A673 (cell line): ENCODE measurements around the gene PATE4. TPM values are rescaled to one million over a fixed set of nuclear protein-coding genes. Genes with fewer than 3 reads are reported as not detected.

Source experiments
- BruUV-seq: library from RNA; stranded (reverse); fragments of 400-500 nt; replicated peaks from 2 replicates; lab custom pipeline; 2021; lab: Mats Ljungman, UMichigan
- CTCF ChIA-PET: fragments of 300-600 bp; sonication (Branson Sonifier 250); formaldehyde crosslinking; loops from one replicate; lab custom pipeline; 2022; ENCODE audit warnings: antibody characterized with exemption; lab: Charles Lee
- POLR2A ChIA-PET: fragments of 300-600 bp; sonication (Branson Sonifier 250); formaldehyde crosslinking; loops from one replicate; lab custom pipeline; 2022; ENCODE audit warnings: antibody characterized with exemption; ENCODE audit not compliant: low non-redundant PET; lab: Charles Lee
- DNase-seq: peaks from one replicate; pipeline ENCODE4 v3.0.0-alpha.2; 2015; ENCODE audit warnings: low spot score
- H3K27ac ChIP-seq: fragments of 200-600 bp; sonication (generic); 2 replicates; pipeline ENCODE4 v1.5.1; 2016; ENCODE audit warnings: mixed run types, low read depth, mild to moderate bottlenecking, mixed read lengths, antibody characterized with exemption, low read length; ENCODE audit not compliant: poor library complexity, severe bottlenecking
- H3K27me3 ChIP-seq: fragments of 200-600 bp; sonication (generic); replicated peaks from 2 replicates; pipeline ENCODE4 v1.6.1; 2017; ENCODE audit warnings: mixed run types, low read depth, mild to moderate bottlenecking, mixed read lengths, antibody characterized with exemption, low read length; ENCODE audit not compliant: insufficient read depth, poor library complexity
- H3K36me3 ChIP-seq: fragments of 200-600 bp; sonication (generic); 2 replicates; pipeline ENCODE4 v1.6.1; 2016; ENCODE audit warnings: mixed run types, mild to moderate bottlenecking, mixed read lengths, antibody characterized with exemption, low read length; ENCODE audit not compliant: insufficient read depth, poor library complexity, severe bottlenecking
- H3K4me1 ChIP-seq: fragments of 200-600 bp; sonication (generic); 2 replicates; pipeline ENCODE4 v1.6.1; 2017; ENCODE audit warnings: mixed run types, mild to moderate bottlenecking, mixed read lengths, antibody characterized with exemption, low read length; ENCODE audit not compliant: insufficient read depth, poor library complexity, severe bottlenecking
- H3K4me3 ChIP-seq: fragments of 200-600 bp; sonication (generic); 2 replicates; pipeline ENCODE4 v1.5.1; 2016; ENCODE audit warnings: low read depth, mixed run types, mild to moderate bottlenecking, mixed read lengths, low read length; ENCODE audit not compliant: poor library complexity, severe bottlenecking
- H3K9me3 ChIP-seq: fragments of 200-600 bp; sonication (generic); 2 replicates; pipeline ENCODE4 v1.6.1; 2016; ENCODE audit warnings: mixed run types, low read depth, mild to moderate bottlenecking, mixed read lengths, antibody characterized with exemption, low read length; ENCODE audit not compliant: poor library complexity, severe bottlenecking
- CTCF ChIP-seq: fragments of 300-800, 200-600 bp; sonication (generic); conservative IDR thresholded peaks from 2 replicates; pipeline ENCODE4 v1.5.1; 2017; ENCODE audit warnings: low read depth, mild to moderate bottlenecking, antibody characterized with exemption, low read length, moderate library complexity, mixed read lengths
- EZH2 ChIP-seq: fragments of 200-600 bp; sonication (generic); IDR thresholded peaks from 2 replicates; pipeline ENCODE4 v1.6.1; 2017; ENCODE audit warnings: borderline replicate concordance, low read depth, mild to moderate bottlenecking, mixed read lengths, antibody characterized with exemption, low read length; ENCODE audit not compliant: poor library complexity, severe bottlenecking
- intact Hi-C: fragments of 100-400 bp; cut with micrococcal nuclease; formaldehyde crosslinking; loops from one replicate; pipeline ENCODE4 v1.10.0; 2022; ENCODE audit not compliant: unreplicated experiment
- total RNA-seq: library from RNA; stranded (reverse); gene quantifications from 2 replicates; pipeline ENCODE4 v1.2.3, GENCODE V29; 2021

Gene PATE4
- total RNA-seq, 1 experiment from 2014 or later, result not detected

- ChIA-PET CTCF (no interaction called here), POLR2A (no interaction called here)
- Histone ChIP-seq H3K4me1 (no peaks in the 10 kb centered on the region), H3K9me3 (no peaks in the 10 kb centered on the region), H3K4me3 (no peak overlapping the region), H3K36me3 (no peaks in the 10 kb centered on the region), H3K27ac (no peak overlapping the region), H3K27me3 (no peaks in the 10 kb centered on the region)
- intact Hi-C loops, result no loop called here
- no peak for DNase-seq
- no TSS peak for BruUV-seq
- TF ChIP-seq CTCF (no peak), EZH2 (no peak)
Observed at GRCh38 chr11:125869521-125869920, 36.4 kb downstream of the PATE4 start.

- ChIA-PET CTCF (interaction anchor here (0.7 kb wide), 2 partner anchors 134 to 1676 kb away, joined by 6 read pairs; no protein-coding TSS in a partner anchor), POLR2A (no interaction called here)
Observed at GRCh38 chr11:125871391-125872137, 38.4 kb downstream of the PATE4 start.

GRCh38 chr11:125872138-125872491 is 39.0 kb downstream of the PATE4 start:
- BruUV-seq, result no TSS peak
- Histone ChIP-seq H3K9me3 (no peaks in the 10 kb centered on the region), H3K27ac (no peak overlapping the region), H3K4me3 (no peak overlapping the region), H3K36me3 (no peaks in the 10 kb centered on the region), H3K4me1 (no peaks in the 10 kb centered on the region), H3K27me3 (no peaks in the 10 kb centered on the region)
- intact Hi-C loops, result loop anchor here (5.0 to 10.0 kb wide), 3 partner anchors 445 to 897 kb away; no protein-coding TSS in a partner anchor
- TF ChIP-seq CTCF (no peak), EZH2 (no peak)
- CTCF ChIA-PET, result no interaction called here
- POLR2A ChIA-PET, result no interaction called here
- no peak for DNase-seq

More at GRCh38 chr11:125871391-125872137, 38.4 kb downstream of the PATE4 start:
- H3K36me3 ChIP-seq, result no peaks in the 10 kb centered on the region
- no peaks in the 10 kb centered on the region for H3K9me3 ChIP-seq
- BruUV-seq, result no TSS peak
- no peak overlapping the region for H3K27ac ChIP-seq
- intact Hi-C loops, result loop anchor here (5.0 to 10.0 kb wide), 3 partner anchors 444 to 897 kb away; no protein-coding TSS in a partner anchor
- H3K27me3 ChIP-seq, result no peaks in the 10 kb centered on the region
- no peaks in the 10 kb centered on the region for H3K4me1 ChIP-seq
- DNase-seq, result peak; percentile 74
- TF ChIP-seq CTCF, result peak; percentile 79
- no peak for TF ChIP-seq EZH2
- no peak overlapping the region for H3K4me3 ChIP-seq
